ENCODE results near the gene SPRYD3.
"Not testable (repeated sequence)": the region's sequence is repeated elsewhere in the genome, so short reads cannot be mapped to it uniquely, and the experiment has no call there.

The SPRYD3 gene

DNA sequence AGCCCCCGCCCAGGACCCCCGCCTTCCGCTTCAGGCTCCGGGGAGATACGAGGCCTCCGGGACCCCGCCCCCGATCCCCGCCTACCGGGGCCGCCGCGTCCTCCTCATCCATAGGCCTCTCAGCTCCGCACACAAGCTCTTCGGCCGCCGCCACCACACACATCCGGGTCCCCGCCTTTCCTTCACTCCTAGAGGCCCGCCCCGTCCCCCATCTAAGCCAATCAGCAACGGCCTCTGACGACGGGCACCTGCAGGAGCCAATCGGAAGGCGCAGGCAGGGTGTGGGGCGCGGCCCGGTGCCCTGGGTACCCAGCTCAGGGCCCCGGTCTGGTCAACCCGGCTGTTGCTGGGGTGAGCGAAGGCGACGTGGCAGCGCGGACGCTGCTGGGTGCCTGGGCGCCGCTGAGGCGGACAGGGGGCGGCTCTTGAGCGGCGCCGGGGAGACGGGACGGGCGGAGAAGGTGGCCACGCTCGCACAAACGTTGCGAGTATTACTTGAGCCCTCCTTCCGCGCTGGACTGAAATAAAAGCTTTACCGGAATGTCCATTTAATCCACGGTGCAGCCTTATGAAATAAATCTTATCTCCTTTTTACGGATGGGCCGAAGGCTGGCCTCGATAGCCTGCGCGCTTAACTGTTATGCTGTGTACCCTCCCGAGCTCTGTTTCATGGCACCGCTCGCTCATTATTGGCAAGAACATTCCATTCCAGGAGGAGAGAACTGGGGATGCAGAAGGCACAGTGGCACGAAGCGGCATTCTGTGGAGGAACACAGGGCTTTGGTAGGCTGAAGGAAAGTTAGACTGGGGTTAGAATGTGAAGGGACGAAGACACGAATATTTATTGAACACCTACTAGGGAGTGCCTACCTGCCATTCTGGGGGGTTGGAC is at the start of gene SPRYD3:
TSS of gene SPRYD3 (minus strand) at position 165 of the 892 bp plus-strand sequence. CDS start at position 108, 57 bp downstream.
- H3K4me3 Mint-ChIP-seq: peak within 1 kb of the TSS; percentile 92
- peaks cover 33% of the 10 kb centered on the region for H3K4me1 Mint-ChIP-seq (ENCODE audit: low read depth)
- peak within 1 kb of the TSS; percentile 93 for H3K27ac Mint-ChIP-seq
- H3K36me3 Mint-ChIP-seq (ENCODE audit: low read depth): peaks cover 19% of the 10 kb centered on the region
- no peaks in the 10 kb centered on the region for H3K27me3 Mint-ChIP-seq
- no peaks in the 10 kb centered on the region for H3K9me3 Mint-ChIP-seq

- Mint-ChIP-seq H3K4me1 (ENCODE audit: low read depth) (no peaks in the 10 kb centered on the region), H3K9me3 (no peaks in the 10 kb centered on the region), H3K27ac (no peak overlapping the region), H3K36me3 (ENCODE audit: low read depth) (no peaks in the 10 kb centered on the region), H3K27me3 (peaks cover 6% of the 10 kb centered on the region), H3K4me3 (no peak overlapping the region)
Observed at GRCh38 chr12:53127169-53127568, 48.0 kb upstream of the SPRYD3 start.

- Mint-ChIP-seq H3K4me3 (no peak overlapping the region), H3K27ac (no peak overlapping the region)
Observed at GRCh38 chr12:53124352-53124723, 45.1 kb upstream of the SPRYD3 start.

GRCh38 chr12:53123578-53124351 is 44.6 kb upstream of the SPRYD3 start:
- no peak overlapping the region for H3K27ac Mint-ChIP-seq
- peaks cover 6% of the 10 kb centered on the region for H3K27me3 Mint-ChIP-seq
- no peaks in the 10 kb centered on the region for H3K9me3 Mint-ChIP-seq
- no peak overlapping the region for H3K4me3 Mint-ChIP-seq
- H3K36me3 Mint-ChIP-seq (ENCODE audit: low read depth): no peaks in the 10 kb centered on the region
- H3K4me1 Mint-ChIP-seq (ENCODE audit: low read depth): no peaks in the 10 kb centered on the region

More at GRCh38 chr12:53124352-53124723, 45.1 kb upstream of the SPRYD3 start:
- Mint-ChIP-seq H3K4me1 (ENCODE audit: low read depth) (no peaks in the 10 kb centered on the region), H3K27me3 (peaks cover 6% of the 10 kb centered on the region), H3K36me3 (ENCODE audit: low read depth) (no peaks in the 10 kb centered on the region), H3K9me3 (no peaks in the 10 kb centered on the region)

- no peaks in the 10 kb centered on the region for H3K36me3 Mint-ChIP-seq (ENCODE audit: low read depth)
- H3K27ac Mint-ChIP-seq: no peak overlapping the region
- H3K4me1 Mint-ChIP-seq (ENCODE audit: low read depth): no peaks in the 10 kb centered on the region
- H3K4me3 Mint-ChIP-seq: no peak overlapping the region
- H3K27me3 Mint-ChIP-seq: peaks cover 6% of the 10 kb centered on the region
- no peaks in the 10 kb centered on the region for H3K9me3 Mint-ChIP-seq
Observed at GRCh38 chr12:53122961-53123468, 43.8 kb upstream of the SPRYD3 start.

- Mint-ChIP-seq H3K4me3 (no peak overlapping the region), H3K9me3 (no peaks in the 10 kb centered on the region), H3K27ac (no peak overlapping the region), H3K27me3 (no peaks in the 10 kb centered on the region), H3K4me1 (ENCODE audit: low read depth) (no peaks in the 10 kb centered on the region), H3K36me3 (ENCODE audit: low read depth) (no peaks in the 10 kb centered on the region)
Observed at GRCh38 chr12:53120685-53121525, 41.7 kb upstream of the SPRYD3 start.

- Mint-ChIP-seq H3K27ac (no peak overlapping the region), H3K27me3 (no peaks in the 10 kb centered on the region), H3K4me1 (ENCODE audit: low read depth) (no peaks in the 10 kb centered on the region), H3K4me3 (no peak overlapping the region), H3K36me3 (ENCODE audit: low read depth) (no peaks in the 10 kb centered on the region), H3K9me3 (no peaks in the 10 kb centered on the region)
Observed at GRCh38 chr12:53118751-53119300, 39.6 kb upstream of the SPRYD3 start.

DNA sequence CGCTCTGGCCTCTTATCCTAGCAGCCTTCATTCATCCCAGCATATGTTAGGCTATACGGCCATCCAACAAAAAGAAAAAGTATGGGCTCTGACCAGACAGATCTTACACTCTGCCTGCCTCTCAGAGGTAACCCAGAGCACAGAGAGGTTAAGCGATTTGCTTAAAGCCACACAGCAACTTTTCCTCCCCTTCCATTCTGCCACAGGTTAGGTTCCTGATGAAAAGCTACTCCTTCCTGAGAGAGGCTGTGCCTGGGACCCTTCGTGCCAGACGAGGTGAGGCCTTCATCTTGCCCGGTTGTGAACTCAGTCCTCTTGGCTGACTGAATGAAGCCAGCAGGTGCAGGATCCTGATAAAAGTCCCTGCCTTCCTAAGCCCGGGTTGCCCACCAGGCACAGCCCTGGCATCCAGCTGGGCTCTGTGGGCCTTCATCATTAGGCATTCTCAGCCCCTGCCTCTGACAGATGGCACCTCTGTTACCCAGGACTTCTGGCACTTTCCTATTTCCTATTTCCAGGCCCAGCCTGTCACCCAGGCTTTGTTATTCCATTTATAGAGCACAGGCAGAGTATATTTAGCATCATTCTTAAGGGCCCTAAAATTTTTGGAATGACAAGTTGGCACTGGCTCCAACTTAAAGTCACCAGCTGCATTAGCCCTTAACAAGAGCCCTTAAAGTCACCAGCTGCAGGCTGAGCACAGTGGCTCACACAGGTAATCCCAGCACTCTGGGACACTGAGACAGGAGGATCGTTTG is 36.9 kb upstream of the SPRYD3 start:
- Mint-ChIP-seq H3K36me3 (ENCODE audit: low read depth) (no peaks in the 10 kb centered on the region), H3K9me3 (no peaks in the 10 kb centered on the region), H3K27me3 (no peaks in the 10 kb centered on the region), H3K27ac (no peak overlapping the region), H3K4me1 (ENCODE audit: low read depth) (no peaks in the 10 kb centered on the region), H3K4me3 (no peak overlapping the region)

GRCh38 chr12:53115112-53115890 is 36.1 kb upstream of the SPRYD3 start:
- Mint-ChIP-seq H3K36me3 (ENCODE audit: low read depth) (no peaks in the 10 kb centered on the region), H3K27me3 (no peaks in the 10 kb centered on the region), H3K4me3 (no peak overlapping the region), H3K9me3 (no peaks in the 10 kb centered on the region), H3K27ac (no peak overlapping the region), H3K4me1 (ENCODE audit: low read depth) (no peaks in the 10 kb centered on the region)

GRCh38 chr12:53113951-53114350 is 34.8 kb upstream of the SPRYD3 start:
- Mint-ChIP-seq H3K36me3 (ENCODE audit: low read depth) (no peaks in the 10 kb centered on the region), H3K4me1 (ENCODE audit: low read depth) (no peaks in the 10 kb centered on the region), H3K27ac (no peak overlapping the region), H3K27me3 (no peaks in the 10 kb centered on the region), H3K9me3 (no peaks in the 10 kb centered on the region), H3K4me3 (no peak overlapping the region)

GRCh38 chr12:53113136-53113705 is 34.0 kb upstream of the SPRYD3 start:
- Mint-ChIP-seq H3K27ac (no peak overlapping the region), H3K27me3 (no peaks in the 10 kb centered on the region)

DNA sequence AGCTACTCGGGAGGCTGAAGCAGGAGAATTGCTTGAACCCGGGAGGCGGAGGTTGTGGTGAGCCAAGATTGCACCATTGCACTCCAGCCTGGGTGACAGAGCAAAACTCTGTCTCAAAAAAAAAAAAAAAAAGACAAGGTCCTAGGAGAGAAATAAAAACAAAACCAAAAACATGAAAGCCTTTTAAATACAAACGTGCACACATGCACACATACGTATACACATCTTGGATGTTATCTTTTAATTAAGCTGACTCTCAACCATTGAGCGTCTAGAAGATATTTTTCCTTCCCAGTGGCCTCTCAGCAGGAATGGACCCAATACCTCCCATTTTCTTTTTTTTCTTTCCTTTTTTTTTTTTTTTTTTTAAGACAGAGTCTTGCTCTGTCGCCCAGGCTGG is 33.2 kb upstream of the SPRYD3 start:
- H3K4me1 Mint-ChIP-seq (ENCODE audit: low read depth); H3K4me3 Mint-ChIP-seq; H3K36me3 Mint-ChIP-seq (ENCODE audit: low read depth); H3K27me3 Mint-ChIP-seq; H3K27ac Mint-ChIP-seq; H3K9me3 Mint-ChIP-seq: not testable (repeated sequence)

More at GRCh38 chr12:53113136-53113705, 34.0 kb upstream of the SPRYD3 start:
- Mint-ChIP-seq H3K9me3 (no peaks in the 10 kb centered on the region), H3K36me3 (ENCODE audit: low read depth) (no peaks in the 10 kb centered on the region), H3K4me1 (ENCODE audit: low read depth) (no peaks in the 10 kb centered on the region), H3K4me3 (no peak overlapping the region)

DNA sequence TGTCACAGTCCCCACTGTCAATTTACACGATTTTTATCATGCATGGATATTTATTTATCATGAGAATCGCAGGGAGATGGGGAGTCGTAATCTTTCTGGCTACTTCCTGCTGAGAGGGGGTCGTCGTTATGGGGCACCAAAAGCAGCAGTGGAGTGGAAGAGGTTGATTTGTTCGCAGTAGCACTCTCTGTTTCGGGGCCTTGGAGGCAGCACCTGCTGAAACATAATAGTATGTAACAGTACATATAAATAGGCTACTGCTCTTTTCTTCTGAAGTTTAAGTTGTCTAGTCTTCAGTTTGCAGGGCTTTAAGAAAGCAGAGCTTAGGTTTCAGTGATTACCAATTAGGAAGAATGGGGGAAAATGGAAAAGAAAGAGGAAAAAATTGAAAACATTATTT is 27.9 kb upstream of the SPRYD3 start:
- peaks cover 25% of the 10 kb centered on the region for H3K4me1 Mint-ChIP-seq (ENCODE audit: low read depth)
- H3K36me3 Mint-ChIP-seq (ENCODE audit: low read depth): no peaks in the 10 kb centered on the region
- H3K4me3 Mint-ChIP-seq: no peak overlapping the region
- no peak overlapping the region for H3K27ac Mint-ChIP-seq
- H3K9me3 Mint-ChIP-seq: no peaks in the 10 kb centered on the region
- no peaks in the 10 kb centered on the region for H3K27me3 Mint-ChIP-seq

All from stimulated activated naive CD8-positive, alpha-beta T cell treated with anti-CD3 and anti-CD28 coated beads, Interleukin-15, Interleukin-2, amounts not matched to agents 100 ng/mL and 50 ng/mL, for 24 hours (primary cell).